Body of pancreas (tissue), 4 donors: ENCODE measurements around the gene MEOX1. TPM values are rescaled to one million over a fixed set of nuclear protein-coding genes. Genes with fewer than 3 reads are reported as not detected.

ENCODE experiments used
- ATAC-seq: fragments of 150-250 bp; one replicate; pipeline ENCODE4 v1.9.1; 2016
- DNase-seq, 4 donors: peaks; one replicate each; pipeline ENCODE4 v3.0.0-alpha.2; 2019
- H3K27ac ChIP-seq, 4 donors: fragments of 200-600 bp; sonication (generic); 1 replicate in 3 of 4; 2 replicates in 1 of 4; pipeline versions ENCODE4 v1.5.1 to v1.6.1; 2016 to 2019; ENCODE audit warnings: mild to moderate bottlenecking in 1 of 4, mixed read lengths in 1 of 4, moderate library complexity in 1 of 4
- H3K27me3 ChIP-seq, 2 donors: fragments of 200-600 bp; sonication (generic); one replicate each; pipeline ENCODE4 v1.6.0; 2016; ENCODE audit warnings: mild to moderate bottlenecking in 1 of 2
- H3K36me3 ChIP-seq, 2 donors: fragments of 200-600 bp; sonication (generic); replicated peaks in 1 of 2; 2 replicates each; pipeline ENCODE4 v1.5.1; 2016; ENCODE audit warnings: low read depth in 2 of 2; ENCODE audit not compliant: insufficient read depth in 1 of 2
- H3K4me1 ChIP-seq: fragments of 200-600 bp; sonication (generic); one replicate; pipeline ENCODE4 v1.6.0; 2016
- H3K4me3 ChIP-seq, 2 donors: fragments of 200-600 bp; sonication (generic); 1 replicate in 1 of 2; 2 replicates in 1 of 2; pipeline ENCODE4 v1.5.1; 2016 to 2019
- H3K9me3 ChIP-seq, 3 donors: fragments of 200-600 bp; sonication (generic); 1 replicate in 2 of 3; 2 replicates in 1 of 3; pipeline ENCODE4 v1.5.1; 2016
- CTCF ChIP-seq, 7 experiments: fragments of 450-650 bp in 4 of 7; fragments of 200-600 bp in 3 of 7; sonication (generic) in 3 of 7; IDR thresholded peaks; one replicate each; pipeline ENCODE4 v1.5.1; 2016 to 2019; ENCODE audit warnings: antibody characterized with exemption in 7 of 7
- POLR2A ChIP-seq, 3 donors: fragments of 450-650 bp; IDR thresholded peaks; one replicate each; pipeline ENCODE4 v1.6.1; 2016; ENCODE audit warnings: antibody characterized with exemption in 3 of 3, mild to moderate bottlenecking in 2 of 3
- WGBS, 2 donors: methylation state at CpG; one replicate each; pipeline ENCODE4 v1.1.5; 2017; 5-methylcytosine and 5-hydroxymethylcytosine counted together
- intact Hi-C: fragments of 100-400 bp; cut with DNase I; formaldehyde crosslinking; loops from one replicate; pipeline ENCODE4 v1.15.1; 2023
- total RNA-seq, 2 donors: library from RNA; depleted of rRNA; stranded (reverse); fragments of >200 nt; gene quantifications; one replicate each; pipeline ENCODE4 v1.1.0, GENCODE V29; 2016

The MEOX1 gene
- total RNA-seq, 2 donors from 2014 or later, result 0.52 to 2.3 TPM

- ATAC-seq, result no peak
- no peak for TF ChIP-seq CTCF (IDR thresholded peaks at IDR 0.05)
- TF ChIP-seq POLR2A (IDR thresholded peaks at IDR 0.05), result no peak
- no peak for DNase-seq
- no peaks in the 10 kb centered on the region for H3K4me1 ChIP-seq
- no peaks in the 10 kb centered on the region for H3K9me3 ChIP-seq
- intact Hi-C loops, result no loop called here
- no peak overlapping the region for H3K27ac ChIP-seq
- no peaks in the 10 kb centered on the region for H3K36me3 ChIP-seq
- 68 to 69% methylated on average over 11 of the region's 11 CpGs for WGBS, 2 donors
- no peak overlapping the region for H3K4me3 ChIP-seq
- H3K27me3 ChIP-seq, result no peaks in the 10 kb centered on the region
Measured at GRCh38 chr17:43615330-43616028, 46.2 kb downstream of the MEOX1 start.

GRCh38 chr17:43614561-43614960 lies 47.2 kb downstream of the MEOX1 start:
- no peak overlapping the region for H3K27ac ChIP-seq

GRCh38 chr17:43613917-43614316 lies 47.8 kb downstream of the MEOX1 start:
- H3K9me3 ChIP-seq, result no peaks in the 10 kb centered on the region
- H3K4me1 ChIP-seq, result no peaks in the 10 kb centered on the region
- DNase-seq (no peak), ATAC-seq (no peak)
- H3K4me3 ChIP-seq, result no peak overlapping the region
- intact Hi-C loops, result no loop called here
- 45 to 61% methylated on average over 5 to 6 of the region's 6 CpGs for WGBS, 2 donors
- H3K36me3 ChIP-seq, result no peaks in the 10 kb centered on the region
- H3K27me3 ChIP-seq, result no peaks in the 10 kb centered on the region
- no peak overlapping the region for H3K27ac ChIP-seq
- no peak for TF ChIP-seq POLR2A (IDR thresholded peaks at IDR 0.05)
- TF ChIP-seq CTCF (IDR thresholded peaks at IDR 0.05), result no peak

More at GRCh38 chr17:43614561-43614960, 47.2 kb downstream of the MEOX1 start:
- no peak overlapping the region for H3K4me3 ChIP-seq
- DNase-seq (no peak), ATAC-seq (no peak)
- no peaks in the 10 kb centered on the region for H3K9me3 ChIP-seq
- WGBS, 2 donors, result 58 to 72% methylated on average over 4 to 5 of the region's 5 CpGs
- no peak for TF ChIP-seq POLR2A (IDR thresholded peaks at IDR 0.05)
- no peak for TF ChIP-seq CTCF (IDR thresholded peaks at IDR 0.05)
- no peaks in the 10 kb centered on the region for H3K36me3 ChIP-seq
- intact Hi-C loops, result no loop called here
- H3K27me3 ChIP-seq, result no peaks in the 10 kb centered on the region
- no peaks in the 10 kb centered on the region for H3K4me1 ChIP-seq

GRCh38 chr17:43612515-43612914 lies 49.2 kb downstream of the MEOX1 start:
- H3K4me3 ChIP-seq, result no peak overlapping the region
- 72 to 74% methylated on average over 3 of the region's 3 CpGs for WGBS, 2 donors
- no peak overlapping the region for H3K27ac ChIP-seq
- no peak for TF ChIP-seq CTCF (IDR thresholded peaks at IDR 0.05)
- no peaks in the 10 kb centered on the region for H3K9me3 ChIP-seq
- H3K27me3 ChIP-seq, result no peaks in the 10 kb centered on the region
- intact Hi-C loops, result no loop called here
- no peaks in the 10 kb centered on the region for H3K4me1 ChIP-seq
- DNase-seq (no peak), ATAC-seq (no peak)
- no peaks in the 10 kb centered on the region for H3K36me3 ChIP-seq
